GM12878 (cell line): ENCODE measurements around the gene SLCO3A1. TPM values are rescaled to one million over a fixed set of nuclear protein-coding genes. Genes with fewer than 3 reads are reported as not detected.

ENCODE experiments used
- ATAC-seq: fragments of 200-7000 bp; cut with Tn5 transposase; 3 replicates; pipeline ENCODE4 v1.9.1; 2020; ENCODE audit warnings: mild to moderate bottlenecking, moderate library complexity
- BruUV-seq: library from RNA; stranded (reverse); fragments of 400-500 nt; replicated peaks from 2 replicates; lab custom pipeline; 2021; lab: Mats Ljungman, UMichigan
- CTCF ChIA-PET: fragments of 300-600 bp; sonication (Branson Sonifier 250); formaldehyde crosslinking; extraction: SDS; loops from one replicate; lab custom pipeline; 2021; ENCODE audit warnings: inconsistent platforms; lab: Yijun Ruan, JAX
- POLR2A ChIA-PET: fragments of 350-600 bp; formaldehyde crosslinking; extraction: SDS; loops from one replicate; lab custom pipeline; 2021; ENCODE audit warnings: inconsistent platforms; lab: Charles Lee
- RAD21 ChIA-PET: fragments of 300-600 bp; sonication (Branson Sonifier 250); formaldehyde crosslinking; loops from one replicate; lab custom pipeline; 2023; ENCODE audit warnings: antibody characterized with exemption; ENCODE audit not compliant: unreplicated experiment; lab: Charles Lee
- SMC1A ChIA-PET: fragments of 300-600 bp; sonication (Branson Sonifier 250); formaldehyde crosslinking; loops from one replicate; lab custom pipeline; 2023; ENCODE audit not compliant: unreplicated experiment, uncharacterized antibody; lab: Charles Lee
- DNase-seq: peaks from one replicate; pipeline ENCODE4 v3.0.0-alpha.2; 2011; ENCODE audit warnings: low read depth, low spot score
- FAIRE-seq: peaks from 3 replicates; lab custom pipeline; 2011; peaks lifted over from hg19 to GRCh38; lab: Jason Lieb, UNC
- H2AFZ ChIP-seq: 2 replicates; pipeline ENCODE4 v1.6.0; 2011; ENCODE audit warnings: low read depth, low read length, control low read depth; ENCODE audit not compliant: control insufficient read depth
- H3K27ac ChIP-seq: 2 replicates; pipeline ENCODE4 v1.5.1; 2011; ENCODE audit warnings: control low read depth; ENCODE audit not compliant: control insufficient read depth, insufficient read depth
- H3K27me3 ChIP-seq, 2 experiments: replicated peaks in 1 of 2; 2 replicates each; pipeline versions ENCODE4 v1.6.0 to v1.6.1; 2011; ENCODE audit warnings: low read length in 1 of 2; ENCODE audit not compliant: control insufficient read depth in 2 of 2, insufficient read depth in 2 of 2
- H3K36me3 ChIP-seq, 2 experiments: 2 replicates each; pipeline ENCODE4 v1.5.1; 2011; ENCODE audit warnings: low read length in 1 of 2; ENCODE audit not compliant: control insufficient read depth in 2 of 2, insufficient read depth in 2 of 2
- H3K4me1 ChIP-seq: 2 replicates; pipeline ENCODE4 v1.6.1; 2011; ENCODE audit warnings: mild to moderate bottlenecking, low read length, moderate library complexity, mixed read lengths; ENCODE audit not compliant: control insufficient read depth, insufficient read depth
- H3K4me2 ChIP-seq: 2 replicates; pipeline ENCODE4 v1.6.0; 2011; ENCODE audit warnings: control low read depth; ENCODE audit not compliant: control insufficient read depth, insufficient read depth
- H3K4me3 ChIP-seq: fragments of 200-600 bp; sonication (generic); 2 replicates; pipeline ENCODE4 v1.5.1; 2016
- H3K79me2 ChIP-seq: 2 replicates; pipeline ENCODE4 v1.6.0; 2011; ENCODE audit warnings: low read length; ENCODE audit not compliant: control insufficient read depth, insufficient read depth
- H3K9ac ChIP-seq: 2 replicates; pipeline ENCODE4 v1.8.0; 2011; ENCODE audit warnings: low read length, control low read depth, mixed read lengths; ENCODE audit not compliant: control insufficient read depth, insufficient read depth
- H3K9me3 ChIP-seq: replicated peaks from 3 replicates; pipeline ENCODE4 v1.5.1; 2011; ENCODE audit warnings: mild to moderate bottlenecking, low read length; ENCODE audit not compliant: control insufficient read depth, insufficient read depth
- H4K20me1 ChIP-seq: 2 replicates; pipeline ENCODE4 v1.6.0; 2011; ENCODE audit not compliant: control insufficient read depth, insufficient read depth
- HDGF ChIP-seq: fragments of 450-650 bp; IDR thresholded peaks from 2 replicates; pipeline ENCODE4 v1.6.1; 2016; ENCODE audit warnings: antibody characterized with exemption
- NFIC ChIP-seq: IDR thresholded peaks from 2 replicates; pipeline ENCODE4 v1.6.1; 2012; ENCODE audit warnings: low read depth, mild to moderate bottlenecking, inconsistent platforms, low read length, moderate library complexity
- ZNF274 ChIP-seq: IDR thresholded peaks from one replicate; pipeline ENCODE4 v1.8.0; 2011; ENCODE audit not compliant: insufficient read length, insufficient read depth
- ZNF384 ChIP-seq: IDR thresholded peaks from 2 replicates; pipeline ENCODE4 v1.6.1; 2012; ENCODE audit warnings: low read depth, mild to moderate bottlenecking, low read length, improper control_type of control experiment, borderline replicate concordance
- whole genome bisulfite sequencing: methylation state at CpG from one replicate; pipeline ENCODE4 v1.1.6; 2016; ENCODE audit warnings: low lambda C conversion rate; ENCODE audit not compliant: insufficient replicate concordance, insufficient coverage; ENCODE audit errors: missing lambda C conversion rate; 5-methylcytosine and 5-hydroxymethylcytosine counted together
- in situ Hi-C: fragments of 300-500 bp; cut with MboI; formaldehyde crosslinking; loops from 9 replicates; pipeline ENCODE4 v1.14.3; 2018; ENCODE audit warnings: mixed read lengths
- intact Hi-C: fragments of 100-400 bp; cut with micrococcal nuclease; formaldehyde crosslinking; loops from one replicate; pipeline ENCODE4 v1.14.2; 2022; ENCODE audit not compliant: unreplicated experiment
- polyA plus RNA-seq, 11 experiments: library from polyadenylated mRNA; depleted of rRNA in 4 of 11; unstranded in 6 of 11; stranded (reverse) in 5 of 11; fragments of >200 nt; fragmentation: Nextera tagmentation in 4 of 11; fragmentation: Illumina TruSeq in 1 of 11; extraction: Ambion mirVana in 4 of 11; extraction: Trizol in 1 of 11; gene quantifications; 1 replicate in 1 of 11; 2 replicates in 10 of 11; pipeline versions ENCODE4 v1.2.1 to v1.2.3, GENCODE V29; 2011 to 2016; ENCODE audit warnings: inconsistent platforms in 2 of 11, missing spikeins in 2 of 11, low read depth in 1 of 11
- total RNA-seq, 4 experiments: library from RNA; depleted of rRNA in 3 of 4; stranded (reverse); fragments of >200 nt in 3 of 4; fragmentation: Illumina TruSeq in 1 of 4; extraction: Trizol in 1 of 4; gene quantifications; 2 replicates each; pipeline versions ENCODE4 v1.2.1 to v1.2.3, GENCODE V29; 2013 to 2021
- TF ChIP-seq, protein P1 (sequence below): fragments of 450-650 bp; IDR thresholded peaks from 2 replicates; pipeline ENCODE4 v1.6.1; 2016; ENCODE audit warnings: mild to moderate bottlenecking, moderate library complexity, borderline replicate concordance
- TF ChIP-seq, protein P2 (sequence below): IDR thresholded peaks from 2 replicates; pipeline ENCODE4 v1.6.1; 2011; ENCODE audit warnings: low read depth, low read length, improper control_type of control experiment, borderline replicate concordance
- TF ChIP-seq, protein P3 (sequence below): IDR thresholded peaks from 2 replicates; pipeline ENCODE4 v1.6.1; 2011; ENCODE audit warnings: borderline replicate concordance, low read depth, mild to moderate bottlenecking, moderate library complexity, low read length; ENCODE audit not compliant: insufficient read depth, poor library complexity, severe bottlenecking
- TF ChIP-seq, protein P4 (sequence below): fragments of 450-650 bp; conservative IDR thresholded peaks from 2 replicates; pipeline ENCODE4 v1.6.1; 2017; ENCODE audit warnings: mild to moderate bottlenecking, moderate library complexity

The SLCO3A1 gene
- total and polyA plus RNA-seq, 10 of the 15 experiments (the other 5 are each of a cell fraction or from before 2014, with no cell fraction given): 0.05 to 5.9 (median 0.31) TPM

DNA sequence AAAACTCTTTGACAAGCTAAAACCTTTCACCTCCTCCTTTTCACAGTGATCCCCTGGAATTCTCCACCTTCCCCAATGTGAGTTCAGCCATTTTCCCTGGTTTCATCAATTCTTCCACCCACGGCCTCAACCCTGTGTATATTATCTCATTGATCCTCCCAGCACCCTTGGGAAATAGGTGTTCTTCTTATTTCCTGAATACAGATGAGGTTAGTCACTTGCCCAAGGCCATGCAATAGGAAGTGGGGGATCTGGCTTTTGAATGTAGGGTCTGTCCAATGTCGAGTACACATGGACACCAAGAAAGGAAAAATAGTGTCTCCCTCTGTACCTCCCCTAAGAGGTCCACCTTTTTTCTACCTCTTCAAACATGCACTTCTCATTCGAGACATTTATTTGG lies 277.4 kb downstream of the SLCO3A1 start:
- H3K4me1 ChIP-seq: no peaks in the 10 kb centered on the region
- ChIA-PET SMC1A (no interaction called here), RAD21 (no interaction called here), CTCF (no interaction called here), POLR2A (interaction anchor here (0.6 kb wide), 1 partner anchor 19 kb away, joined by 3 read pairs; no protein-coding TSS in a partner anchor)
- H2AFZ ChIP-seq: no peak overlapping the region
- intact Hi-C loops (no loop called here), in situ Hi-C loops (no loop called here)
- H3K9me3 ChIP-seq: no peaks in the 10 kb centered on the region
- TF ChIP-seq NFIC (no peak), ZNF384 (no peak), ZNF274 (no peak), HDGF (no peak)
- TF ChIP-seq, protein P1, sequence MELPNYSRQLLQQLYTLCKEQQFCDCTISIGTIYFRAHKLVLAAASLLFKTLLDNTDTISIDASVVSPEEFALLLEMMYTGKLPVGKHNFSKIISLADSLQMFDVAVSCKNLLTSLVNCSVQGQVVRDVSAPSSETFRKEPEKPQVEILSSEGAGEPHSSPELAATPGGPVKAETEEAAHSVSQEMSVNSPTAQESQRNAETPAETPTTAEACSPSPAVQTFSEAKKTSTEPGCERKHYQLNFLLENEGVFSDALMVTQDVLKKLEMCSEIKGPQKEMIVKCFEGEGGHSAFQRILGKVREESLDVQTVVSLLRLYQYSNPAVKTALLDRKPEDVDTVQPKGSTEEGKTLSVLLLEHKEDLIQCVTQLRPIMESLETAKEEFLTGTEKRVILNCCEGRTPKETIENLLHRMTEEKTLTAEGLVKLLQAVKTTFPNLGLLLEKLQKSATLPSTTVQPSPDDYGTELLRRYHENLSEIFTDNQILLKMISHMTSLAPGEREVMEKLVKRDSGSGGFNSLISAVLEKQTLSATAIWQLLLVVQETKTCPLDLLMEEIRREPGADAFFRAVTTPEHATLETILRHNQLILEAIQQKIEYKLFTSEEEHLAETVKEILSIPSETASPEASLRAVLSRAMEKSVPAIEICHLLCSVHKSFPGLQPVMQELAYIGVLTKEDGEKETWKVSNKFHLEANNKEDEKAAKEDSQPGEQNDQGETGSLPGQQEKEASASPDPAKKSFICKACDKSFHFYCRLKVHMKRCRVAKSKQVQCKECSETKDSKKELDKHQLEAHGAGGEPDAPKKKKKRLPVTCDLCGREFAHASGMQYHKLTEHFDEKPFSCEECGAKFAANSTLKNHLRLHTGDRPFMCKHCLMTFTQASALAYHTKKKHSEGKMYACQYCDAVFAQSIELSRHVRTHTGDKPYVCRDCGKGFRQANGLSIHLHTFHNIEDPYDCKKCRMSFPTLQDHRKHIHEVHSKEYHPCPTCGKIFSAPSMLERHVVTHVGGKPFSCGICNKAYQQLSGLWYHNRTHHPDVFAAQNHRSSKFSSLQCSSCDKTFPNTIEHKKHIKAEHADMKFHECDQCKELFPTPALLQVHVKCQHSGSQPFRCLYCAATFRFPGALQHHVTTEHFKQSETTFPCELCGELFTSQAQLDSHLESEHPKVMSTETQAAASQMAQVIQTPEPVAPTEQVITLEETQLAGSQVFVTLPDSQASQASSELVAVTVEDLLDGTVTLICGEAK: no peak
- TF ChIP-seq, protein P2, sequence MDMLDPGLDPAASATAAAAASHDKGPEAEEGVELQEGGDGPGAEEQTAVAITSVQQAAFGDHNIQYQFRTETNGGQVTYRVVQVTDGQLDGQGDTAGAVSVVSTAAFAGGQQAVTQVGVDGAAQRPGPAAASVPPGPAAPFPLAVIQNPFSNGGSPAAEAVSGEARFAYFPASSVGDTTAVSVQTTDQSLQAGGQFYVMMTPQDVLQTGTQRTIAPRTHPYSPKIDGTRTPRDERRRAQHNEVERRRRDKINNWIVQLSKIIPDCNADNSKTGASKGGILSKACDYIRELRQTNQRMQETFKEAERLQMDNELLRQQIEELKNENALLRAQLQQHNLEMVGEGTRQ: no peak
- TF ChIP-seq, protein P3, sequence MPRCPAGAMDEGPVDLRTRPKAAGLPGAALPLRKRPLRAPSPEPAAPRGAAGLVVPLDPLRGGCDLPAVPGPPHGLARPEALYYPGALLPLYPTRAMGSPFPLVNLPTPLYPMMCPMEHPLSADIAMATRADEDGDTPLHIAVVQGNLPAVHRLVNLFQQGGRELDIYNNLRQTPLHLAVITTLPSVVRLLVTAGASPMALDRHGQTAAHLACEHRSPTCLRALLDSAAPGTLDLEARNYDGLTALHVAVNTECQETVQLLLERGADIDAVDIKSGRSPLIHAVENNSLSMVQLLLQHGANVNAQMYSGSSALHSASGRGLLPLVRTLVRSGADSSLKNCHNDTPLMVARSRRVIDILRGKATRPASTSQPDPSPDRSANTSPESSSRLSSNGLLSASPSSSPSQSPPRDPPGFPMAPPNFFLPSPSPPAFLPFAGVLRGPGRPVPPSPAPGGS: no peak
- TF ChIP-seq, protein P4, sequence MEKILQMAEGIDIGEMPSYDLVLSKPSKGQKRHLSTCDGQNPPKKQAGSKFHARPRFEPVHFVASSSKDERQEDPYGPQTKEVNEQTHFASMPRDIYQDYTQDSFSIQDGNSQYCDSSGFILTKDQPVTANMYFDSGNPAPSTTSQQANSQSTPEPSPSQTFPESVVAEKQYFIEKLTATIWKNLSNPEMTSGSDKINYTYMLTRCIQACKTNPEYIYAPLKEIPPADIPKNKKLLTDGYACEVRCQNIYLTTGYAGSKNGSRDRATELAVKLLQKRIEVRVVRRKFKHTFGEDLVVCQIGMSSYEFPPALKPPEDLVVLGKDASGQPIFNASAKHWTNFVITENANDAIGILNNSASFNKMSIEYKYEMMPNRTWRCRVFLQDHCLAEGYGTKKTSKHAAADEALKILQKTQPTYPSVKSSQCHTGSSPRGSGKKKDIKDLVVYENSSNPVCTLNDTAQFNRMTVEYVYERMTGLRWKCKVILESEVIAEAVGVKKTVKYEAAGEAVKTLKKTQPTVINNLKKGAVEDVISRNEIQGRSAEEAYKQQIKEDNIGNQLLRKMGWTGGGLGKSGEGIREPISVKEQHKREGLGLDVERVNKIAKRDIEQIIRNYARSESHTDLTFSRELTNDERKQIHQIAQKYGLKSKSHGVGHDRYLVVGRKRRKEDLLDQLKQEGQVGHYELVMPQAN: no peak
- no peaks in the 10 kb centered on the region; a peak in 1 of 4 replicates for H3K27me3 ChIP-seq
- FAIRE-seq: no peak
- no peak for DNase-seq
- no peaks in the 10 kb centered on the region for H4K20me1 ChIP-seq
- 0% methylated on average over 3 of the region's 3 CpGs for WGBS
- H3K79me2 ChIP-seq: no peaks in the 10 kb centered on the region
- H3K36me3 ChIP-seq: no peaks in the 10 kb centered on the region; a peak in 1 of 4 replicates
- no peak overlapping the region for H3K9ac ChIP-seq
- H3K27ac ChIP-seq: no peak overlapping the region
- no peak overlapping the region for H3K4me2 ChIP-seq
- ATAC-seq: no peak
- no peak overlapping the region for H3K4me3 ChIP-seq
- BruUV-seq: no TSS peak
